MM.1S (cell line): Measurements from ENCODE around the gene GRN.

Experiments
- CTCF ChIP-seq: fragments of 300-600 bp; sonication (generic); IDR thresholded peaks from 2 replicates; pipeline ENCODE4 v1.5.1; 2016; ENCODE audit warnings: antibody characterized with exemption, low read length, mixed read lengths
- EZH2phosphoT487 ChIP-seq: fragments of 300-600 bp; sonication (generic); IDR thresholded peaks from 2 replicates; pipeline ENCODE4 v1.6.1; 2018; ENCODE audit warnings: antibody characterized with exemption, low read length

DNA sequence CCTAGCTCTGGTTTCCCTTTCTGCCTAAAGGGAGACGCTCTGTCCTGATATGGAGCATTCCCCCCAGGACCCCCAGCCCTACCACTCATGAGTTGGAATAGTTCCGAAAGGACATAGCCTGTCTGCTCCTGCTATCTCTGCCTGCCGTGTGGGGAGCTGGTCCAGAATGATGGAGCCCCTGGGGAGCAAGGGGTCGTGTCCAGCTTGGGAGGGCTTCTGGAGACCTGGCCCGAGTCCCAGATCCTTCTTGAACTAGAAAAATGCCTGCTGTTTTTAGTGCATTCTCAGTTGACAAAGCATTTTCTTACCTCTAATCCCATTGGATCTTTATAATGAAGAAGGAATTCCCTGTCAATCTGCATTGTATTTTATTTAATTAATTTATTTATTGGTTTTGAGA is 9.1 kb upstream of the GRN start:
- TF ChIP-seq CTCF (no peak), EZH2phosphoT487 (no peak)
